GM23338 (cell line): ENCODE measurements around the gene RGS19. TPM values are rescaled to one million over a fixed set of nuclear protein-coding genes. Genes with fewer than 3 reads are reported as not detected.

Source experiments
- ATAC-seq: fragments of 200-7000 bp; cut with Tn5 transposase; 3 replicates; pipeline ENCODE4 v1.9.1; 2020
- DNase-seq: peaks from one replicate; pipeline ENCODE4 v3.0.0-alpha.2; 2015; ENCODE audit warnings: low spot score
- H2AFZ ChIP-seq: fragments of 200-600 bp; sonication (generic); 2 replicates; pipeline ENCODE4 v1.8.0; 2016; ENCODE audit warnings: antibody characterized with exemption, mild to moderate bottlenecking, moderate library complexity
- H3F3A ChIP-seq: fragments of 200-600 bp; sonication (generic); replicated peaks from 2 replicates; pipeline ENCODE4 v1.8.0; 2017; ENCODE audit warnings: antibody characterized with exemption, mixed run types, low read depth
- H3K27ac ChIP-seq: fragments of 200-600 bp; sonication (generic); 2 replicates; pipeline ENCODE4 v1.6.1; 2016; ENCODE audit warnings: low read depth
- H3K27me3 ChIP-seq: fragments of 200-600 bp; sonication (generic); 2 replicates; pipeline ENCODE4 v1.8.0; 2016; ENCODE audit warnings: mild to moderate bottlenecking, mixed run types, moderate library complexity; ENCODE audit not compliant: insufficient read depth
- H3K36me3 ChIP-seq: fragments of 200-600 bp; sonication (generic); 2 replicates; pipeline ENCODE4 v1.8.0; 2016; ENCODE audit warnings: mild to moderate bottlenecking; ENCODE audit not compliant: insufficient read depth
- H3K4me1 ChIP-seq: fragments of 200-600 bp; sonication (generic); 2 replicates; pipeline ENCODE4 v1.8.0; 2016; ENCODE audit warnings: mild to moderate bottlenecking, moderate library complexity; ENCODE audit not compliant: insufficient read depth
- H3K4me2 ChIP-seq: fragments of 200-600 bp; sonication (generic); 2 replicates; pipeline ENCODE4 v1.7.1; 2017; ENCODE audit warnings: mixed run types
- H3K4me3 ChIP-seq: fragments of 200-600 bp; sonication (generic); 2 replicates; pipeline ENCODE4 v1.6.1; 2016; ENCODE audit warnings: mixed run types
- H3K79me2 ChIP-seq: fragments of 200-600 bp; sonication (generic); replicated peaks from 2 replicates; pipeline ENCODE4 v1.8.0; 2017; ENCODE audit warnings: mild to moderate bottlenecking; ENCODE audit not compliant: insufficient read depth
- H3K9me2 ChIP-seq: fragments of 200-600 bp; sonication (generic); 2 replicates; pipeline ENCODE4 v1.8.0; 2017; ENCODE audit not compliant: insufficient read depth
- H4K20me1 ChIP-seq: fragments of 200-600 bp; sonication (generic); replicated peaks from 2 replicates; pipeline ENCODE4 v1.8.0; 2017; ENCODE audit warnings: mild to moderate bottlenecking; ENCODE audit not compliant: insufficient read depth
- H3K27ac Mint-ChIP-seq: 2 replicates; pipeline ENCODE4 v1.8.0; 2020; ENCODE audit warnings: inconsistent platforms, mild to moderate bottlenecking, moderate library complexity, mixed read lengths
- H3K27me3 Mint-ChIP-seq: 3 replicates; pipeline ENCODE4 v1.8.0; 2022; ENCODE audit warnings: low read depth, mild to moderate bottlenecking, moderate library complexity, mixed read lengths, inconsistent platforms; ENCODE audit not compliant: insufficient read depth, poor library complexity
- H3K36me3 Mint-ChIP-seq: 3 replicates; pipeline ENCODE4 v1.8.0; 2021; ENCODE audit warnings: low read depth, mild to moderate bottlenecking, inconsistent platforms, moderate library complexity, mixed read lengths
- H3K4me1 Mint-ChIP-seq: 3 replicates; pipeline ENCODE4 v1.8.0; 2020; ENCODE audit warnings: mild to moderate bottlenecking, inconsistent platforms, mixed read lengths
- H3K4me3 Mint-ChIP-seq: 3 replicates; pipeline ENCODE4 v1.8.0; 2021; ENCODE audit warnings: moderate library complexity, mild to moderate bottlenecking, inconsistent platforms, mixed read lengths
- H3K9me3 Mint-ChIP-seq: 3 replicates; pipeline ENCODE4 v1.8.0; 2020; ENCODE audit warnings: moderate library complexity, mild to moderate bottlenecking, inconsistent platforms, mixed read lengths
- CREB1 ChIP-seq: fragments of 250-450 bp; sonication (Bioruptor Pico); IDR thresholded peaks from 2 replicates; pipeline ENCODE4 v1.5.0; 2020; ENCODE audit warnings: low read depth, mild to moderate bottlenecking, moderate library complexity
- CTCF ChIP-seq, 2 experiments: fragments of 200-600 bp in 1 of 2; sonication (generic) in 1 of 2; conservative IDR thresholded peaks; 2 replicates each; pipeline versions ENCODE4 v1.5.1 to v1.6.1; 2016 to 2017; ENCODE audit warnings: antibody characterized with exemption in 2 of 2, low read depth in 2 of 2, mild to moderate bottlenecking in 2 of 2, moderate library complexity in 1 of 2
- ETS1 ChIP-seq: IDR thresholded peaks from 2 replicates; pipeline ENCODE4 v1.6.1; 2016; ENCODE audit warnings: antibody characterized with exemption
- JUNB ChIP-seq: IDR thresholded peaks from one replicate; pipeline ENCODE4 v1.6.1; 2016; ENCODE audit warnings: antibody characterized with exemption; ENCODE audit not compliant: unreplicated experiment
- NANOG ChIP-seq: IDR thresholded peaks from 2 replicates; pipeline ENCODE4 v1.6.1; 2016; ENCODE audit warnings: antibody characterized with exemption, borderline replicate concordance
- POLR2AphosphoS5 ChIP-seq: IDR thresholded peaks from 2 replicates; pipeline ENCODE4 v1.6.1; 2016; ENCODE audit warnings: antibody characterized with exemption, low read depth
- STAT1 ChIP-seq: IDR thresholded peaks from one replicate; pipeline ENCODE4 v1.6.1; 2016; ENCODE audit warnings: antibody characterized with exemption; ENCODE audit not compliant: unreplicated experiment
- ZNF114 ChIP-seq: fragments of 250-450 bp; sonication (Bioruptor Pico); IDR thresholded peaks from 2 replicates; pipeline ENCODE4 v1.5.0; 2020; ENCODE audit warnings: mild to moderate bottlenecking, moderate library complexity
- ZNF462 ChIP-seq: fragments of 250-450 bp; sonication (Bioruptor Pico); IDR thresholded peaks from 2 replicates; pipeline ENCODE4 v1.5.0; 2020; ENCODE audit warnings: mild to moderate bottlenecking, moderate library complexity
- polyA plus RNA-seq: library from polyadenylated mRNA; unstranded; fragments of >200 nt; fragmentation: Nextera tagmentation; extraction: Ambion mirVana; gene quantifications from 2 replicates; pipeline ENCODE4 v1.2.1, GENCODE V29; 2016
- total RNA-seq: library from RNA; depleted of rRNA; stranded (reverse); fragments of >200 nt; shearing (Covaris generic); gene quantifications from 2 replicates; pipeline ENCODE4 v1.2.3, GENCODE V29; 2014

The RGS19 gene
- total and polyA plus RNA-seq, 2 experiments from 2014 or later = 13.1 to 19.7 TPM

GRCh38 chr20:64074963-64075362 is 4.4 kb downstream of the RGS19 start:
- no peaks in the 10 kb centered on the region; the same call in 1 of the 2 replicates for H3K27me3 ChIP-seq
- no peak for TF ChIP-seq STAT1
- Mint-ChIP-seq H3K27me3 (peaks cover 6% of the 10 kb centered on the region), H3K9me3 (no peaks in the 10 kb centered on the region), H3K36me3 (peaks cover 2% of the 10 kb centered on the region; the same call in 1 of the 3 replicates), H3K4me3 (no peak overlapping the region), H3K27ac (no peak overlapping the region), H3K4me1 (peaks cover 9% of the 10 kb centered on the region; the same call in 2 of the 3 replicates)
- no peaks in the 10 kb centered on the region for H4K20me1 ChIP-seq
- DNase-seq (no peak), ATAC-seq (no peak)
- no peaks in the 10 kb centered on the region for H3K79me2 ChIP-seq
- no peaks in the 10 kb centered on the region for H3K36me3 ChIP-seq
- H3K4me2 ChIP-seq = no peak overlapping the region
- H3K27ac ChIP-seq = no peak overlapping the region
- peaks cover 11% of the 10 kb centered on the region; the same call in 1 of the 2 replicates for H3K4me1 ChIP-seq
- no peak overlapping the region for H3K4me3 ChIP-seq
- H3K9me2 ChIP-seq = no peaks in the 10 kb centered on the region
- H3F3A ChIP-seq = no peaks in the 10 kb centered on the region
- no peak overlapping the region for H2AFZ ChIP-seq

- no peaks in the 10 kb centered on the region for H3K9me3 Mint-ChIP-seq
- no peak overlapping the region for H2AFZ ChIP-seq
- TF ChIP-seq ZNF462 (CRISPR knock-in tag) = no peak
- TF ChIP-seq ZNF114 = no peak
- no peak for TF ChIP-seq CREB1 (CRISPR knock-in tag)
- no peak for TF ChIP-seq JUNB
- no peak for TF ChIP-seq NANOG
- no peak for TF ChIP-seq POLR2AphosphoS5
- TF ChIP-seq CTCF (conservative IDR thresholded peaks at IDR 0.05; ENCODE audit: low read depth in 2 of 2) = no peak
- TF ChIP-seq STAT1 = no peak
- no peak for TF ChIP-seq ETS1
Observed at GRCh38 chr20:64074184-64074789, 5.0 kb downstream of the RGS19 start.

More at GRCh38 chr20:64074184-64074789, 5.0 kb downstream of the RGS19 start:
- Mint-ChIP-seq H3K27me3 (peaks cover 6% of the 10 kb centered on the region), H3K27ac (no peak overlapping the region), H3K4me3 (no peak overlapping the region), H3K4me1 (peaks cover 9% of the 10 kb centered on the region; the same call in 2 of the 3 replicates), H3K36me3 (peaks cover 2% of the 10 kb centered on the region; the same call in 1 of the 3 replicates)
- no peak for ATAC-seq
- Histone ChIP-seq H3K79me2 (no peaks in the 10 kb centered on the region), H3K4me1 (peaks cover 11% of the 10 kb centered on the region; the same call in 1 of the 2 replicates), H3F3A (no peaks in the 10 kb centered on the region), H3K27ac (no peak overlapping the region), H3K27me3 (no peaks in the 10 kb centered on the region), H3K4me3 (no peak overlapping the region), H3K36me3 (no peaks in the 10 kb centered on the region), H3K9me2 (no peaks in the 10 kb centered on the region), H4K20me1 (no peaks in the 10 kb centered on the region), H3K4me2 (no peak overlapping the region)
- DNase-seq = no peak
